GM23338 (cell line): ENCODE data around the gene LMBR1.

ENCODE experiments used
- CREB1 ChIP-seq: fragments of 250-450 bp; sonication (Bioruptor Pico); IDR thresholded peaks from 2 replicates; pipeline ENCODE4 v1.5.0; 2020; ENCODE audit warnings: low read depth, mild to moderate bottlenecking, moderate library complexity
- EZH2 ChIP-seq: fragments of 200-600 bp; sonication (generic); IDR thresholded peaks from one replicate; pipeline ENCODE4 v1.8.0; 2017; ENCODE audit warnings: antibody characterized with exemption, mild to moderate bottlenecking, low read depth; ENCODE audit not compliant: unreplicated experiment
- EZH2phosphoT487 ChIP-seq: fragments of 200-600 bp; sonication (generic); IDR thresholded peaks from one replicate; pipeline ENCODE4 v1.8.1; 2018; ENCODE audit warnings: antibody characterized with exemption; ENCODE audit not compliant: unreplicated experiment
- JUNB ChIP-seq: IDR thresholded peaks from one replicate; pipeline ENCODE4 v1.6.1; 2016; ENCODE audit warnings: antibody characterized with exemption; ENCODE audit not compliant: unreplicated experiment
- NANOG ChIP-seq: IDR thresholded peaks from 2 replicates; pipeline ENCODE4 v1.6.1; 2016; ENCODE audit warnings: antibody characterized with exemption, borderline replicate concordance
- POLR2AphosphoS5 ChIP-seq: IDR thresholded peaks from 2 replicates; pipeline ENCODE4 v1.6.1; 2016; ENCODE audit warnings: antibody characterized with exemption, low read depth
- STAT1 ChIP-seq: IDR thresholded peaks from one replicate; pipeline ENCODE4 v1.6.1; 2016; ENCODE audit warnings: antibody characterized with exemption; ENCODE audit not compliant: unreplicated experiment
- TF ChIP-seq, protein P1 (sequence below), 2 experiments: fragments of 200-600 bp in 1 of 2; sonication (generic) in 1 of 2; conservative IDR thresholded peaks; 2 replicates each; pipeline versions ENCODE4 v1.5.1 to v1.6.1; 2016 to 2017; ENCODE audit warnings: antibody characterized with exemption in 2 of 2, low read depth in 2 of 2, mild to moderate bottlenecking in 2 of 2, moderate library complexity in 1 of 2
- TF ChIP-seq, protein P2 (sequence below): IDR thresholded peaks from one replicate; pipeline ENCODE4 v1.6.1; 2018; ENCODE audit warnings: antibody characterized with exemption; ENCODE audit not compliant: unreplicated experiment
- TF ChIP-seq, protein P3 (sequence below): IDR thresholded peaks from 2 replicates; pipeline ENCODE4 v1.6.1; 2016; ENCODE audit warnings: antibody characterized with exemption

DNA sequence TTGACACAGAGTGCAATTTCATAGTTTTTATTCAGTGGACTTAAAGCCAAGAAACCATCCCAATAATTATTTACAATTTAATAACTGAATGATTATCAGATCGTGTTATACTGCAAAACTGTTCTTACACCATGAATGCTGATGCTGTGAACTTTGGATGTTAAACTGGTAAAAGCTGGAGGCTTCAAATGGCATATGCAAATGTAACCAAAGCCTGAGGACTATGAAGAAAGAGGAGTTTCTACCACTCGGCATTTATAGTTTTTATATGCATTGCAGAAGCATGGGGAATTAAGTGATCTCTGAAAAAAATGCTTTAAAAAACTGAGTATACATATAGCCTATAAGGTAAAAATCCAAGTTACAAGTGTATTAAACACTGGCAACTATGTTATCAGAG lies 210.1 kb downstream of the LMBR1 start:
- TF ChIP-seq EZH2: no peak
- no peak for TF ChIP-seq NANOG
- TF ChIP-seq, protein P1, sequence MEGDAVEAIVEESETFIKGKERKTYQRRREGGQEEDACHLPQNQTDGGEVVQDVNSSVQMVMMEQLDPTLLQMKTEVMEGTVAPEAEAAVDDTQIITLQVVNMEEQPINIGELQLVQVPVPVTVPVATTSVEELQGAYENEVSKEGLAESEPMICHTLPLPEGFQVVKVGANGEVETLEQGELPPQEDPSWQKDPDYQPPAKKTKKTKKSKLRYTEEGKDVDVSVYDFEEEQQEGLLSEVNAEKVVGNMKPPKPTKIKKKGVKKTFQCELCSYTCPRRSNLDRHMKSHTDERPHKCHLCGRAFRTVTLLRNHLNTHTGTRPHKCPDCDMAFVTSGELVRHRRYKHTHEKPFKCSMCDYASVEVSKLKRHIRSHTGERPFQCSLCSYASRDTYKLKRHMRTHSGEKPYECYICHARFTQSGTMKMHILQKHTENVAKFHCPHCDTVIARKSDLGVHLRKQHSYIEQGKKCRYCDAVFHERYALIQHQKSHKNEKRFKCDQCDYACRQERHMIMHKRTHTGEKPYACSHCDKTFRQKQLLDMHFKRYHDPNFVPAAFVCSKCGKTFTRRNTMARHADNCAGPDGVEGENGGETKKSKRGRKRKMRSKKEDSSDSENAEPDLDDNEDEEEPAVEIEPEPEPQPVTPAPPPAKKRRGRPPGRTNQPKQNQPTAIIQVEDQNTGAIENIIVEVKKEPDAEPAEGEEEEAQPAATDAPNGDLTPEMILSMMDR (conservative IDR thresholded peaks at IDR 0.05; ENCODE audit: low read depth in 2 of 2): no peak
- TF ChIP-seq POLR2AphosphoS5: no peak
- TF ChIP-seq, protein P2, sequence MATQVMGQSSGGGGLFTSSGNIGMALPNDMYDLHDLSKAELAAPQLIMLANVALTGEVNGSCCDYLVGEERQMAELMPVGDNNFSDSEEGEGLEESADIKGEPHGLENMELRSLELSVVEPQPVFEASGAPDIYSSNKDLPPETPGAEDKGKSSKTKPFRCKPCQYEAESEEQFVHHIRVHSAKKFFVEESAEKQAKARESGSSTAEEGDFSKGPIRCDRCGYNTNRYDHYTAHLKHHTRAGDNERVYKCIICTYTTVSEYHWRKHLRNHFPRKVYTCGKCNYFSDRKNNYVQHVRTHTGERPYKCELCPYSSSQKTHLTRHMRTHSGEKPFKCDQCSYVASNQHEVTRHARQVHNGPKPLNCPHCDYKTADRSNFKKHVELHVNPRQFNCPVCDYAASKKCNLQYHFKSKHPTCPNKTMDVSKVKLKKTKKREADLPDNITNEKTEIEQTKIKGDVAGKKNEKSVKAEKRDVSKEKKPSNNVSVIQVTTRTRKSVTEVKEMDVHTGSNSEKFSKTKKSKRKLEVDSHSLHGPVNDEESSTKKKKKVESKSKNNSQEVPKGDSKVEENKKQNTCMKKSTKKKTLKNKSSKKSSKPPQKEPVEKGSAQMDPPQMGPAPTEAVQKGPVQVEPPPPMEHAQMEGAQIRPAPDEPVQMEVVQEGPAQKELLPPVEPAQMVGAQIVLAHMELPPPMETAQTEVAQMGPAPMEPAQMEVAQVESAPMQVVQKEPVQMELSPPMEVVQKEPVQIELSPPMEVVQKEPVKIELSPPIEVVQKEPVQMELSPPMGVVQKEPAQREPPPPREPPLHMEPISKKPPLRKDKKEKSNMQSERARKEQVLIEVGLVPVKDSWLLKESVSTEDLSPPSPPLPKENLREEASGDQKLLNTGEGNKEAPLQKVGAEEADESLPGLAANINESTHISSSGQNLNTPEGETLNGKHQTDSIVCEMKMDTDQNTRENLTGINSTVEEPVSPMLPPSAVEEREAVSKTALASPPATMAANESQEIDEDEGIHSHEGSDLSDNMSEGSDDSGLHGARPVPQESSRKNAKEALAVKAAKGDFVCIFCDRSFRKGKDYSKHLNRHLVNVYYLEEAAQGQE: no peak
- no peak for TF ChIP-seq EZH2phosphoT487
- TF ChIP-seq, protein P3, sequence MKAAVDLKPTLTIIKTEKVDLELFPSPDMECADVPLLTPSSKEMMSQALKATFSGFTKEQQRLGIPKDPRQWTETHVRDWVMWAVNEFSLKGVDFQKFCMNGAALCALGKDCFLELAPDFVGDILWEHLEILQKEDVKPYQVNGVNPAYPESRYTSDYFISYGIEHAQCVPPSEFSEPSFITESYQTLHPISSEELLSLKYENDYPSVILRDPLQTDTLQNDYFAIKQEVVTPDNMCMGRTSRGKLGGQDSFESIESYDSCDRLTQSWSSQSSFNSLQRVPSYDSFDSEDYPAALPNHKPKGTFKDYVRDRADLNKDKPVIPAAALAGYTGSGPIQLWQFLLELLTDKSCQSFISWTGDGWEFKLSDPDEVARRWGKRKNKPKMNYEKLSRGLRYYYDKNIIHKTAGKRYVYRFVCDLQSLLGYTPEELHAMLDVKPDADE: no peak
- no peak for TF ChIP-seq STAT1
- TF ChIP-seq JUNB: no peak
- TF ChIP-seq CREB1 (CRISPR knock-in tag): no peak
